Testis (tissue), 2 donors: ENCODE results near the gene PARVB.

Experiments used
- CTCF ChIP-seq, 3 experiments: fragments of 450-650 bp in 2 of 3; fragments of 200-600 bp in 1 of 3; sonication (generic) in 1 of 3; IDR thresholded peaks; one replicate each; pipeline ENCODE4 v1.5.1; 2016 to 2019; ENCODE audit warnings: antibody characterized with exemption in 3 of 3, mild to moderate bottlenecking in 2 of 3, moderate library complexity in 1 of 3
- POLR2A ChIP-seq: fragments of 450-650 bp; IDR thresholded peaks from one replicate; pipeline ENCODE4 v1.6.1; 2017; ENCODE audit warnings: antibody characterized with exemption, mild to moderate bottlenecking, moderate library complexity

- TF ChIP-seq CTCF (IDR thresholded peaks at IDR 0.05) (no peak), POLR2A (no peak)
Measured at GRCh38 chr22:43998679-43999264, 25.3 kb upstream of the PARVB start.
